ENCODE results near the gene ALDH1L1. TPM values are rescaled to one million over a fixed set of nuclear protein-coding genes. Genes with fewer than 3 reads are reported as not detected.

Gene ALDH1L1
- total and polyA plus RNA-seq, 2 donors (not counting 1 experiment from before 2014, with no cell fraction given): not detected

DNA sequence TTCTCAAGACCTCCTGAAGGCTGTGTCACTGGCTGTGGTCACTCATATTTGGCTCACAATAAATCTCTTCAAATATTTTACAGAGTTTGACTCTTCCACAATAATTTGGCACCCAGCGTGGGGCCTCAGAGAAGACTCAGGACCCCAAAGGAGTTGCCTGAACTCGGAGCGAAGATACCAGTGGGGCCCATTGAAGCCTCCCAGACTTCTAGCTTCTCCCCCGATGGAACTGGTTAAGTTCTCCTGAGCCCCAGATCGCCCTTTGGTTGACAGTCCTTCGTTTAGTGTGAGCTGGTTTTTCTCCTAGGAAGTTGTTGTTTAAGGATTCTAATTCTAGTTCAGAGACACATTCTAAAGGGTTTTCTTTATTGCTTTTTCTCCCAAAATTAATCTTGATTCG is 95.1 kb downstream of the ALDH1L1 start:
- peak overlapping the region; percentile 87 for H3K4me3 Mint-ChIP-seq
- no peaks in the 10 kb centered on the region for H3K9me3 Mint-ChIP-seq (ENCODE audit: insufficient read depth)
- ChIA-PET CTCF (interaction anchor here (1.1 kb wide), 1 partner anchor 11 kb away, joined by 3 read pairs; no protein-coding TSS in a partner anchor), POLR2A (no interaction called here)
- peaks cover 14% of the 10 kb centered on the region for H3K4me1 Mint-ChIP-seq
- ATAC-seq (ENCODE audit: low read depth) (no peak), DNase-seq (no peak)
- no peaks in the 10 kb centered on the region for H3K79me2 ChIP-seq (ENCODE audit: control insufficient read depth, insufficient read depth, low read length)
- H3K36me3 ChIP-seq (replicated peaks in 1 of 2; ENCODE audit: control extremely low read depth in 1 of 2, control insufficient read depth in 1 of 2, extremely low read depth in 1 of 2, insufficient read depth in 2 of 2, low read length in 1 of 2): no peaks in the 10 kb centered on the region
- H3K4me3 ChIP-seq (ENCODE audit: control extremely low read depth in 1 of 5, extremely low read depth in 1 of 5, insufficient read depth in 1 of 5, low read depth in 2 of 5, low read length in 4 of 5): no peak overlapping the region
- no peak overlapping the region for H3K9ac ChIP-seq (ENCODE audit: low read length)
- H4K20me1 ChIP-seq (ENCODE audit: control insufficient read depth, insufficient read depth, low read length, poor library complexity, severe bottlenecking): no peaks in the 10 kb centered on the region
- H3K4me1 ChIP-seq (ENCODE audit: control insufficient read depth in 2 of 2, insufficient read depth in 2 of 2, low read length in 2 of 2): peaks cover 13 to 15% of the 10 kb centered on the region in 2 donors
- WGBS (ENCODE audit: insufficient coverage): 100% methylated on average over 3 of the region's 7 CpGs
- H3K27ac ChIP-seq (ENCODE audit: low read length in 2 of 2): no peak overlapping the region
- intact Hi-C loops (cut with micrococcal nuclease): loop anchor here (10.0 kb wide), 2 partner anchors 620 to 1670 kb away; partner anchors contain the start of gene CHCHD6
- H3K27ac Mint-ChIP-seq: peak overlapping the region; percentile 78
- H2AFZ ChIP-seq (ENCODE audit: insufficient read depth, low read depth, low read length, poor library complexity, severe bottlenecking): no peak overlapping the region
- no peaks in the 10 kb centered on the region for H3K27me3 Mint-ChIP-seq
- no peaks in the 10 kb centered on the region for H3K9me3 ChIP-seq (ENCODE audit: control extremely low read depth in 1 of 3, control insufficient read depth in 2 of 3, insufficient read depth in 1 of 3, low read length in 2 of 3)
- no peaks in the 10 kb centered on the region for H3K27me3 ChIP-seq (replicated peaks in 1 of 4; ENCODE audit: control extremely low read depth in 1 of 4, control insufficient read depth in 3 of 4, insufficient read depth in 4 of 4, low read length in 3 of 4)
- TF ChIP-seq, protein P1, sequence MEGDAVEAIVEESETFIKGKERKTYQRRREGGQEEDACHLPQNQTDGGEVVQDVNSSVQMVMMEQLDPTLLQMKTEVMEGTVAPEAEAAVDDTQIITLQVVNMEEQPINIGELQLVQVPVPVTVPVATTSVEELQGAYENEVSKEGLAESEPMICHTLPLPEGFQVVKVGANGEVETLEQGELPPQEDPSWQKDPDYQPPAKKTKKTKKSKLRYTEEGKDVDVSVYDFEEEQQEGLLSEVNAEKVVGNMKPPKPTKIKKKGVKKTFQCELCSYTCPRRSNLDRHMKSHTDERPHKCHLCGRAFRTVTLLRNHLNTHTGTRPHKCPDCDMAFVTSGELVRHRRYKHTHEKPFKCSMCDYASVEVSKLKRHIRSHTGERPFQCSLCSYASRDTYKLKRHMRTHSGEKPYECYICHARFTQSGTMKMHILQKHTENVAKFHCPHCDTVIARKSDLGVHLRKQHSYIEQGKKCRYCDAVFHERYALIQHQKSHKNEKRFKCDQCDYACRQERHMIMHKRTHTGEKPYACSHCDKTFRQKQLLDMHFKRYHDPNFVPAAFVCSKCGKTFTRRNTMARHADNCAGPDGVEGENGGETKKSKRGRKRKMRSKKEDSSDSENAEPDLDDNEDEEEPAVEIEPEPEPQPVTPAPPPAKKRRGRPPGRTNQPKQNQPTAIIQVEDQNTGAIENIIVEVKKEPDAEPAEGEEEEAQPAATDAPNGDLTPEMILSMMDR (IDR thresholded peaks at IDR 0.05): no peak
- no peak for TF ChIP-seq EZH2 (IDR thresholded peaks at IDR 0.05; ENCODE audit: borderline replicate concordance, insufficient read depth, low read depth, low read length, poor library complexity, severe bottlenecking)
- H3K4me2 ChIP-seq (replicated peaks; ENCODE audit: low read depth, low read length, poor library complexity, severe bottlenecking): no peak overlapping the region

DNA sequence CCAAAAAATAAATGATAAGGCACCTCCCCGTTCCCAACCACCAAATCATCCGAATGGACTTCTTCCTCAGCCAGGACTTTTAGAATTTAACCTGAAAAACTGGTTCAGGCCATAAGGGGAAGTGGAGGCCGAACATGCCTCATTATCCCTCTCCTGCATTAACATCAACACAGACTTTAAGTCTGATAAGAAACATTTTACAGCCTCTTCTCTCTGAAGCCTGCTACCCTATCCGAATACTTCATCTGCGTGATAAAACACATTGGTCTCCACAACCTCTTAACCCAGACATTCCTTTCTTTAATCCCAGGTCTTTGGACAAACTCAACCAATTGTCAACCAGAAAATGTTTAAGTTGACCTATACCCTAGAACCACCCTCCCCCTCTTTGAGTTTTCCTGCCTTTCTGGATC is 95.6 kb downstream of the ALDH1L1 start:
- no peak for TF ChIP-seq EZH2 (IDR thresholded peaks at IDR 0.05; ENCODE audit: borderline replicate concordance, insufficient read depth, low read depth, low read length, poor library complexity, severe bottlenecking)
- TF ChIP-seq, protein P1 (IDR thresholded peaks at IDR 0.05): no peak

More for the DNA sequence above, 95.6 kb downstream of the ALDH1L1 start:
- Histone ChIP-seq H4K20me1 (ENCODE audit: control insufficient read depth, insufficient read depth, low read length, poor library complexity, severe bottlenecking) (no peaks in the 10 kb centered on the region), H3K4me1 (ENCODE audit: control insufficient read depth in 2 of 2, insufficient read depth in 2 of 2, low read length in 2 of 2) (peaks cover 13 to 15% of the 10 kb centered on the region in 2 donors), H2AFZ (ENCODE audit: insufficient read depth, low read depth, low read length, poor library complexity, severe bottlenecking) (peak overlapping the region; percentile 88), H3K79me2 (ENCODE audit: control insufficient read depth, insufficient read depth, low read length) (no peaks in the 10 kb centered on the region), H3K27ac (ENCODE audit: low read length in 2 of 2) (no peak overlapping the region), H3K4me2 (replicated peaks; ENCODE audit: low read depth, low read length, poor library complexity, severe bottlenecking) (peak overlapping the region; percentile 91), H3K4me3 (ENCODE audit: control extremely low read depth in 1 of 5, extremely low read depth in 1 of 5, insufficient read depth in 1 of 5, low read depth in 2 of 5, low read length in 4 of 5) (peak overlapping the region in 4 of 5 experiments; percentile 51 to 79 (median 67)), H3K9me3 (ENCODE audit: control extremely low read depth in 1 of 3, control insufficient read depth in 2 of 3, insufficient read depth in 1 of 3, low read length in 2 of 3) (no peaks in the 10 kb centered on the region), H3K36me3 (replicated peaks in 1 of 2; ENCODE audit: control extremely low read depth in 1 of 2, control insufficient read depth in 1 of 2, extremely low read depth in 1 of 2, insufficient read depth in 2 of 2, low read length in 1 of 2) (no peaks in the 10 kb centered on the region), H3K9ac (ENCODE audit: low read length) (peak overlapping the region; percentile 83), H3K27me3 (replicated peaks in 1 of 4; ENCODE audit: control extremely low read depth in 1 of 4, control insufficient read depth in 3 of 4, insufficient read depth in 4 of 4, low read length in 3 of 4) (no peaks in the 10 kb centered on the region)
- peak overlapping the region; percentile 78 for H3K27ac Mint-ChIP-seq
- ChIA-PET POLR2A (no interaction called here), CTCF (interaction anchor here (1.1 kb wide), 1 partner anchor 113 kb away, joined by 3 read pairs; no protein-coding TSS in a partner anchor)
- intact Hi-C loops (cut with micrococcal nuclease): loop anchor here (1.0 to 10.0 kb wide), 6 partner anchors 94 to 1670 kb away; partner anchors contain the start of genes CHCHD6 and ZXDC
- ATAC-seq (ENCODE audit: low read depth) (no peak), DNase-seq (no peak)
- H3K4me1 Mint-ChIP-seq: peaks cover 14% of the 10 kb centered on the region
- 76% methylated on average over 4 of the region's 5 CpGs for WGBS (ENCODE audit: insufficient coverage)
- H3K9me3 Mint-ChIP-seq (ENCODE audit: insufficient read depth): no peaks in the 10 kb centered on the region
- H3K27me3 Mint-ChIP-seq: no peaks in the 10 kb centered on the region
- H3K4me3 Mint-ChIP-seq: peak overlapping the region; percentile 87
